ENCODE data around the gene PDE8A. TPM values are rescaled to one million over a fixed set of nuclear protein-coding genes. Genes with fewer than 3 reads are reported as not detected.

The PDE8A gene
- total and polyA plus RNA-seq, 2 of the 13 experiments (the other 11 are each of a cell fraction or from before 2014, with no cell fraction given) = 26.3 to 48.5 TPM

GRCh38 chr15:84980196-84981053 lies 1.2 kb upstream of the PDE8A start (continued):
- TF ChIP-seq ZKSCAN8 (CRISPR knock-in tag; IDR thresholded peaks at IDR 0.05; ENCODE audit: borderline replicate concordance) = no peak
- no peak for TF ChIP-seq ESRRA (CRISPR knock-in tag; IDR thresholded peaks at IDR 0.05; ENCODE audit: low read depth)
- no peak for TF ChIP-seq SMARCC2 (IDR thresholded peaks at IDR 0.05)
- TF ChIP-seq ZNF143 (CRISPR knock-in tag; IDR thresholded peaks at IDR 0.05) = no peak
- no peak for TF ChIP-seq ZNF530 (CRISPR knock-in tag; IDR thresholded peaks at IDR 0.05; ENCODE audit: low read depth)
- no peak for TF ChIP-seq NONO (IDR thresholded peaks at IDR 0.05)
- TF ChIP-seq NONO (CRISPR knock-in tag; conservative IDR thresholded peaks at IDR 0.05) = peak; percentile 85
- TF ChIP-seq KDM3A (CRISPR knock-in tag; IDR thresholded peaks at IDR 0.05; ENCODE audit: low read depth) = no peak; the same call in 1 of the 2 replicates
- TF ChIP-seq, protein P1, sequence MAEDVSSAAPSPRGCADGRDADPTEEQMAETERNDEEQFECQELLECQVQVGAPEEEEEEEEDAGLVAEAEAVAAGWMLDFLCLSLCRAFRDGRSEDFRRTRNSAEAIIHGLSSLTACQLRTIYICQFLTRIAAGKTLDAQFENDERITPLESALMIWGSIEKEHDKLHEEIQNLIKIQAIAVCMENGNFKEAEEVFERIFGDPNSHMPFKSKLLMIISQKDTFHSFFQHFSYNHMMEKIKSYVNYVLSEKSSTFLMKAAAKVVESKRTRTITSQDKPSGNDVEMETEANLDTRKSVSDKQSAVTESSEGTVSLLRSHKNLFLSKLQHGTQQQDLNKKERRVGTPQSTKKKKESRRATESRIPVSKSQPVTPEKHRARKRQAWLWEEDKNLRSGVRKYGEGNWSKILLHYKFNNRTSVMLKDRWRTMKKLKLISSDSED (CRISPR knock-in tag; IDR thresholded peaks at IDR 0.05) = no peak
- peak; percentile 74 for TF ChIP-seq KDM1A (CRISPR knock-in tag; IDR thresholded peaks at IDR 0.05)
- TF ChIP-seq HMG20A (CRISPR knock-in tag; IDR thresholded peaks at IDR 0.05; ENCODE audit: borderline replicate concordance) = no peak
- TF ChIP-seq BRCA1 (CRISPR knock-in tag; IDR thresholded peaks at IDR 0.05) = peak; percentile 76; the same call in 1 of the 2 replicates
- TF ChIP-seq ZBTB49 (CRISPR knock-in tag; IDR thresholded peaks at IDR 0.05; ENCODE audit: borderline replicate concordance) = no peak
- no peak for TF ChIP-seq CC2D1A (CRISPR knock-in tag; IDR thresholded peaks at IDR 0.05)
- no peak for TF ChIP-seq SCMH1 (CRISPR knock-in tag; IDR thresholded peaks at IDR 0.05; ENCODE audit: borderline replicate concordance)
- no peak for TF ChIP-seq MAFG (CRISPR knock-in tag; IDR thresholded peaks at IDR 0.05)
- TF ChIP-seq SIX4 (CRISPR knock-in tag; IDR thresholded peaks at IDR 0.05) = peak; percentile 57; the same call in 1 of the 2 replicates
- no peak for TF ChIP-seq ZNF598 (CRISPR knock-in tag; IDR thresholded peaks at IDR 0.05; ENCODE audit: borderline replicate concordance)
- TF ChIP-seq, protein P2, sequence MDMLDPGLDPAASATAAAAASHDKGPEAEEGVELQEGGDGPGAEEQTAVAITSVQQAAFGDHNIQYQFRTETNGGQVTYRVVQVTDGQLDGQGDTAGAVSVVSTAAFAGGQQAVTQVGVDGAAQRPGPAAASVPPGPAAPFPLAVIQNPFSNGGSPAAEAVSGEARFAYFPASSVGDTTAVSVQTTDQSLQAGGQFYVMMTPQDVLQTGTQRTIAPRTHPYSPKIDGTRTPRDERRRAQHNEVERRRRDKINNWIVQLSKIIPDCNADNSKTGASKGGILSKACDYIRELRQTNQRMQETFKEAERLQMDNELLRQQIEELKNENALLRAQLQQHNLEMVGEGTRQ (IDR thresholded peaks at IDR 0.05; ENCODE audit: low read depth, low read length) = no peak
- TF ChIP-seq, protein P2 (CRISPR knock-in tag; IDR thresholded peaks at IDR 0.05; ENCODE audit: borderline replicate concordance) = peak; percentile 57; the same call in 1 of the 2 replicates
- TF ChIP-seq, protein P3, sequence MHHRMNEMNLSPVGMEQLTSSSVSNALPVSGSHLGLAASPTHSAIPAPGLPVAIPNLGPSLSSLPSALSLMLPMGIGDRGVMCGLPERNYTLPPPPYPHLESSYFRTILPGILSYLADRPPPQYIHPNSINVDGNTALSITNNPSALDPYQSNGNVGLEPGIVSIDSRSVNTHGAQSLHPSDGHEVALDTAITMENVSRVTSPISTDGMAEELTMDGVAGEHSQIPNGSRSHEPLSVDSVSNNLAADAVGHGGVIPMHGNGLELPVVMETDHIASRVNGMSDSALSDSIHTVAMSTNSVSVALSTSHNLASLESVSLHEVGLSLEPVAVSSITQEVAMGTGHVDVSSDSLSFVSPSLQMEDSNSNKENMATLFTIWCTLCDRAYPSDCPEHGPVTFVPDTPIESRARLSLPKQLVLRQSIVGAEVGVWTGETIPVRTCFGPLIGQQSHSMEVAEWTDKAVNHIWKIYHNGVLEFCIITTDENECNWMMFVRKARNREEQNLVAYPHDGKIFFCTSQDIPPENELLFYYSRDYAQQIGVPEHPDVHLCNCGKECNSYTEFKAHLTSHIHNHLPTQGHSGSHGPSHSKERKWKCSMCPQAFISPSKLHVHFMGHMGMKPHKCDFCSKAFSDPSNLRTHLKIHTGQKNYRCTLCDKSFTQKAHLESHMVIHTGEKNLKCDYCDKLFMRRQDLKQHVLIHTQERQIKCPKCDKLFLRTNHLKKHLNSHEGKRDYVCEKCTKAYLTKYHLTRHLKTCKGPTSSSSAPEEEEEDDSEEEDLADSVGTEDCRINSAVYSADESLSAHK (CRISPR knock-in tag; IDR thresholded peaks at IDR 0.05; ENCODE audit: borderline replicate concordance) = no peak
